ENCODE results near the gene EFNB3.

The EFNB3 gene

DNA sequence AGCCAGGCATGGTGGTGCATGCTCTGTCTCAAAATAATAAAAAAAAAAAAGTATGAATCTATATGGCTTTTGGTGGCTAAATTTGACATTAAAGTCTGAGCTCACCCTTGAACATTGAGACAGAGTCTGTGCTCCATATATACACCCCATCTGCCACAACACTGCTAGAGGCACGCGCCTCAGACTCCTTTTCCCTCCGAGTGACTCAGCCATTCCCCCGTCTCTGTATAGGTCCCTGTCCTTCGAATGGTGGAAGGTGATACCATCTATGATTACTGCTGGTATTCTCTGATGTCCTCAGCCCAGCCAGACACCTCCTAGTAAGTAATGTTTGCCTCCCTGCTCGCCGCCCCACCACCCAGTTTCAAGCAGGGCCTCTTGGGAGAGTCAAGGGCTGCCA lies 4.5 kb upstream of the EFNB3 start:
- no peak for DNase-seq

DNA sequence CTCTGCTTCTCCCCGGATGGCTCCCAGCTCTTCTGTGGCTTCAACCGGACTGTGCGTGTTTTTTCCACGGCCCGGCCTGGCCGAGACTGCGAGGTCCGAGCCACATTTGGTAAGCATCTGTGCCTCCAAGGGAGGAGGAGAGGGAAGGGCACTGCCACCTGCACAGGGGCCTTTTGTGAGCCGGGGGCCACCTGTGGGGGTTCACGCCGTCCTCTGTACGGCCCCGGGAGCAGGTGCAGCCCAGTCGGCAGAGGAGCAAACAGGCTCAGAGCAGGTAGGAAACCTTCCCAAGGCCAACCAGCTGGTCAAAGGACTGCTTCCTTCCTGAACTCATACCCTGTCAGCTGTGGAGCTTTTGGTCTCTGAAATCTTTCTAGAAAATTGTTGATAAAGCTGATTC lies 3.3 kb upstream of the EFNB3 start:
- no peak for DNase-seq

GRCh38 chr17:7702776-7703175 lies 2.2 kb upstream of the EFNB3 start:
- DNase-seq: no peak

DNA sequence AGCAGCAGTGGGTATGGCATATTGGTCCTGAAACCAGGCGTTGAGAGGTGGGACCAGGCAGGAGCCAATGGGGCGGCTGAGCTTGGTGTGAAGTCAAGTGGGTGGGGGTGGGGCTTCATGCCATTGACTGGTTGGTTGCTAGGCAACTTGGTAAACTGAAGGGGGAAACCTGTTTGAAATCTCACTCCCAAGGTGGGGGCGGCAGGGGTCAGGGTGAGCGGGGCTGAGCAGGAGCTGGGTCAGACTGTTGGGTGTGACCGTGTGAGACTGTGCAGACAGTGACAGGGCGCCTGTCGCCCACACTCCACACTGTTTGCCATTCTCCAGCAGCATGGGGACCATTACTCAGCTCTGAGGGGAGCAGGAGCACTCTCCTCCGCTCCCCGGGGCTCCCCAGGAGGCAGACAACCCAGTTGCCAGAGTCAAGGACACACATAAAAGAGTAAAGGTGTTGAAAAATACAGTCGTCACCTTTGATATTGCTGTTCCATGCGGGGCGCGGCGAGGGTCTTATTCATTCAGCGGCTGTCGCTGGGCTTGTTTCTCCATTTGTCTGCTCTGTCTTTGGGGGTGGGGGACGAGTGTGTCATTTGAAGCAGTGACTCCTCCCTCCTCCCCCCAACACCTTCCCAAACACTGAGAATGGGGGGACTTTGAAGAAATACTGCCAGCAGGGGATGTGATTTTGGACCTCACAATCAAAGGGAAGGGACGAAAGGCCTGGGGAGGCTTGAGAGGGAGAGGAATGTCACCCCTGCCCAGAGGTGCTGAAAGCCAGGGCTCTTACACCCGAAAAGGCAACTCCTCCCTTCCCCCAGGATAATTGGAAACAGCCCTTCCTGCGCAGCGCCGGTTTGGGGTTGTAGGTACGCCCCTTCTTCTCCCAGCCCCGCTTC lies 1.2 kb upstream of the EFNB3 start:
- DNase-seq: no peak

DNA sequence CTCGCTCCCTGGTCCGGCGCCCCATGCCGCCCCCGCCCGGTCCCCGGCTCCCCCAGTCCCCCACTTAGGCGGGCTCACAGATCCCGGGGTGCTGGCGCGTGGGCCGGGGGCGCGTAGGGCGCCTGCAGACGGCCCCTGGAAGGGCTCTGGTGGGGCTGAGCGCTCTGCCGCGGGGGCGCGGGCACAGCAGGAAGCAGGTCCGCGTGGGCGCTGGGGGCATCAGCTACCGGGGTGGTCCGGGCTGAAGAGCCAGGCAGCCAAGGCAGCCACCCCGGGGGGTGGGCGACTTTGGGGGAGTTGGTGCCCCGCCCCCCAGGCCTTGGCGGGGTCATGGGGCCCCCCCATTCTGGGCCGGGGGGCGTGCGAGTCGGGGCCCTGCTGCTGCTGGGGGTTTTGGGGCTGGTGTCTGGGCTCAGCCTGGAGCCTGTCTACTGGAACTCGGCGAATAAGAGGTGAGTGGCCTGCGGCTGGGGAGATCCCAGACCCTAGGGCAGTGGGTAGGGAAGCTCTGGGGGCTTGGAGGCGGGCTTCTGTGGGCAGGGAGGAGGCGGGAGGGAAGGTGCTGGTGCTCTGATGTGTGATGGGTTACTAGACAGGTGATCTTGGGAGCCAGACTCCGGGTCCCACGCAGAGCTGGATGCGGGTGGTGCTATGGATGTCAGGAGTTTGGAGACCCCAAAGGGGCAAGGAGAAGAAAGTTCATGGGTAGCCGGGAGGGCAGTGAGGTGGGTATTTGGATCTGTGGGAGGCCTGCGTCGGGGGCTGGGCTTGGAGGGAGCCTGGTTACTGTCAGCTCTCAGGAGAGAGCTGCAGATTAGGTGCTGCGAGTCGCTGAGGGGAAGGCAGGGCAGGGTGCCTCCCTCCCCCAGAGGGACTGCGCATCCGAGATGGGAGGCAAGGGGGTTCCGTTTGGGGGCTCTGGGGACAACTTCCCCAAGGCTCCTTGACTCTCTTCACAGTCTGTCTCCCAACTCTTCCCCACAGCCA lies 560 bp downstream of the EFNB3 start:
- no peak for DNase-seq

DNA sequence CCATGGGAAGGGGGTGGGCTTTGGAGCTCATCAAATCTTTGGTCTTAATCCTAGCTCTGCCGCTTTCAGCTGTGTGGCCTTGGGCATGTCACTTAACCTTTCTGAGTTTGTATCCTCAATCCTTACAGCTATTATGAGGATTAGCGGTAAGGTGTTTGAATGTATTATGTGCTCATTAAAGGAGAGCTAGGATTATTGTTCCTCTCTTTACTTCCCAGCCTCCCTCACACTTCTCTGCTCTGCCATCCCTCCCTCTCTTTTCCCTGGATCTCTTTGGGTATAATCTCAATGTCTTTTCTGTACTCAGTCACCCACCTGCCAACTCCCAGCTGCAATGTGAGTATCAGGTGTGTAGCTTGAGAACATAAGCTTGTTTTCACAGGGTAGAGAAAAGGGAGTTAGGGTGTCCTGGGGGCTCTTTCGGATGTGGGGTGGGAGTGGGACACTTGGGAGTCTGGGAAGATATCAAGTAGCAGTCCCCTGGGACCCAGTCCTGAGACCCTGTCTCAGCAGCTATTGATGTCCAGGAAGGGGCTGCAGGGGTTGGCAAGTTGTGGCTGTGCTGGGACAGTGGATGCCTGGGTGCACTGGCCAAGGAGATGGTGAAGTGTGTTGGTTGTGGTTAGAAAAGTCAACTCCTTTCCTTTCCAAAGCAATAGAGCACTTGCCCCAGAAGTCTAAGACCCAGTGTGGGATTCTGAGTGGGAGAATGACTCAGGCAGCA lies 1.8 kb downstream of the EFNB3 start:
- DNase-seq: no peak

DNA sequence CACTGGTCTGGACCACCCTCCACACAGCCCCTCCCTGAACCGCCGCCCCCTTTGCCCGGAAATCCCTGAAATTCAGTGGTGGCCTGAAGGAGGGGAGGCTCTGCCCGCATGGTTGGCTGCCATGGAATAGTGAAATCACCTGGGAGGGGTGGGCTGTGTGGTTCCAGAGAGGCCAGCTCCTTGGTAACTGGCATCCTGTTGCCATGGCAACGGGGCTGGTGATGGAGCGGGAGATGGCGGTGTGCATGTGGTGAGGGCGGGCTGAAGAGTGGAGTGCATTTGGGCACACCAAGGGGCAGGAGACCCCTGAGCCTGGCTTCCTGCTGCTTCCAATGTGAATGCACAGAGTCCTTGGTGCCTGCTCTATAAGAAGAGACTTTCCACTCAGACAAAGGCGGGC lies 2.4 kb downstream of the EFNB3 start:
- no peak for DNase-seq

GRCh38 chr17:7707858-7708750 lies 3.1 kb downstream of the EFNB3 start:
- DNase-seq: no peak

DNA sequence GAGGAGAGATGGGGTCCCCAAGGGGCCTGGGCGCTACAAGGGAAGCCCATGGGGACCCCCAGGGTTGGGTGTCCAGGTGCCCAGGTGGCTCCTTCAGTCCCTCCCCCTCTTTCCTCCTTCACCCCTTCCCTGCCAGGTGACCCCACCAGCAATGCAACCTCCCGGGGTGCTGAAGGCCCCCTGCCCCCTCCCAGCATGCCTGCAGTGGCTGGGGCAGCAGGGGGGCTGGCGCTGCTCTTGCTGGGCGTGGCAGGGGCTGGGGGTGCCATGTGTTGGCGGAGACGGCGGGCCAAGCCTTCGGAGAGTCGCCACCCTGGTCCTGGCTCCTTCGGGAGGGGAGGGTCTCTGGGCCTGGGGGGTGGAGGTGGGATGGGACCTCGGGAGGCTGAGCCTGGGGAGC lies 4.0 kb downstream of the EFNB3 start:
- DNase-seq: no peak

DNA sequence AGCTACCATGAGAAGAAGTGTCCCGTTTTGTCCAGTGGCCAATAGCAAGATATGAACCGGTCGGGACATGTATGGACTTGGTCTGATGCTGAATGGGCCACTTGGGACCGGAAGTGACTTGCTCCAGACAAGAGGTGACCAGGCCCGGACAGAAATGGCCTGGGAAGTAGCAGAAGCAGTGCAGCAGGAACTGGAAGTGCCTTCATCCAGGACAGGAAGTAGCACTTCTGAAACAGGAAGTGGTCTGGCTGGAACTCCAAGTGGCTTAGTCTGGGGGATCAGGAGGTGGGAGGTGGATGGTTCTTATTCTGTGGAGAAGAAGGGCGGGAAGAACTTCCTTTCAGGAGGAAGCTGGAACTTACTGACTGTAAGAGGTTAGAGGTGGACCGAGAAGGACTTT lies 5.3 kb downstream of the EFNB3 start:
- DNase-seq: no peak

GRCh38 chr17:7711051-7711755 lies 6.2 kb downstream of the EFNB3 start:
- DNase-seq: no peak

- no peak for DNase-seq
Observed at GRCh38 chr17:7712111-7712771, 7.2 kb downstream of the EFNB3 start.

- DNase-seq: no peak
Observed at GRCh38 chr17:7713782-7714181, 8.8 kb downstream of the EFNB3 start.

- no peak for DNase-seq
Observed at GRCh38 chr17:7714721-7715594, 10.0 kb downstream of the EFNB3 start.

DNA sequence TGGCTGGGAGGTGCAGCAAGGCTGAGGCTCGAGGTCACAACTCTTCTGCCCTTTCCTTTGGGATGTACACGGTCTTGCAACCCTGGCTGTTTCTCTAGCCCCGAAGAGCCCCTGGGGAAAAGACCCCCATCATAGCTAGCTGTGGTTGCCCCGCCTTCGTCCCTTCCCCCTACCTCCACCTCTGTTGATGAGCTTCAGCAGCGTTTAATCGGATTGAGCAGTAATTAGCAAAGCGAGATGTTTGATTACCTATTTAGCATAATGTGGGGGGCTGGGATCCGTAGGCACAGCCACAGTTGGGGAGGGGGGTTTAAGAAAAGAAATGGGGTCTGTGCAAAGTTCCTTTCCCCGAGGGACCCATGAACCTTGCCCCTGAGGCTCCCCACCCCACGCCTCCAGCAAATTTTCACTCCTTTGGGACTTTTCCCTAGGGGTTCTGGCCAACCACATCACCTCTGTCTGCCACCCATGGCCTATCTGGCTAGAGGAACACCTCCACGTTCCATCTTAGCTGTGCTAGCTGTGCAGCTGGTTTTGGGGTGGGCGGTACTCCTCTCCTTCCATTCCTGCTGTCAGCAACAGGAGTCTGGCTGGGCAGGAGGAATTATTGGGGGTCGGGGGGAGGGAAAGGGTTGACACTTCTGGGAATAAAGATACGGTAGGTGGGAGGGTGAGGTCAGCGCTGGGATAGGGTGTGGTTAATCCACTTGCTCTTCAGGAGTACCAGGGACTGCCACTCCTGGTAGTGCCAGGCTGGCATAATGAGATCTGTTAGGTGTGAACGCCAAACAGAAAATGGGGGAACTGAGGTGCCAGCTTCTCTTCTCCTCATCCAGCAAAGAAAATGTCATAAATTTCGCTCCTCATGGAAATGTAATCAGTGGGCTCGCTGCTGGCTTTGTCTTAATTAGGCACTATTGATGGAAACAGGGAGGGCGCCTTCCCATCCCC lies 11.2 kb downstream of the EFNB3 start:
- no peak for DNase-seq

GRCh38 chr17:7716901-7717755 lies 12.1 kb downstream of the EFNB3 start, which contains the start of gene DNAH2:
Gene DNAH2 (plus strand): TSS chr17:7717744. CDS start chr17:7719735, 1,991 bp downstream.
- DNase-seq: no peak

DNA sequence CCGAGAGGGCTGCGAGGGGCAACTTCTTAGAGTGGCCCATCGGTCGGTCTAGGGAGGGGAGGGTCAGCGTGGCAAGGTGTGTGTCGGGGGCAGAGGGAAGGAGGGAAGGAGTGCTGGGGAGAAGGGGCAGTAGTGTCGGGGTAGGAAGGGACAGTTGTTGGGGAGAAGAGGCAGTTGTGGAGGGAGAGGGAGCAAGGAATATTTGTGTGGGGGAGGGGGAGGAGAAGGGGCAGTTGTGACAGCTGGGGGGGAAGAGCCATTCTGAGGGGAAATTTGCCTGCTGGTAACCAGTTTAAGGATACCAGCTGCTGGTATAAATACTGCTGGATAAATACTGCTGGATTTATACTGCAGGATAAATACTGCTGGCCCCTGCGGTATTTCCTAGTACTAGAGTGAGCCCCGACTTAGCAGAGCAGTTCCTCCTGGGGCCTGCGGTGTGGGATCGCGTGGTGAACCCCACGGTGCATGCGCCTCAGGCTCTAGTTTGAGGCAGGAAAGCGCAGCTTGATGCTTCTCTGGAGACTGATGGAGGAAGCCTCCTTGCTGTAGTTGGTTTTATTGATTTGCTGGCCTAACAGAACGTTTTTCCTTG lies 12.9 kb downstream of the EFNB3 start:
- no peak for DNase-seq
